ENCODE data around the gene SLC22A5. TPM values are rescaled to one million over a fixed set of nuclear protein-coding genes. Genes with fewer than 3 reads are reported as not detected.

SLC22A5 gene
- total and polyA plus RNA-seq, 2 donors (not counting 3 experiments of a cell fraction or from before 2014, with no cell fraction given): 3.6 to 9.3 TPM

GRCh38 chr5:132392411-132392810, 22.9 kb downstream of the SLC22A5 start:
- Histone ChIP-seq H3K4me2 (ENCODE audit: insufficient read depth, low read length) (no peak overlapping the region), H3K27ac (ENCODE audit: insufficient read depth, low read depth, low read length) (no peak overlapping the region), H3K4me3 (replicated peaks in 1 of 3; ENCODE audit: insufficient read depth in 1 of 3, low read depth in 1 of 3, low read length in 3 of 3) (no peak overlapping the region), H3K79me2 (ENCODE audit: control insufficient read depth, insufficient read depth, low read length) (no peaks in the 10 kb centered on the region), H3K9ac (replicated peaks; ENCODE audit: extremely low read depth, insufficient read depth, low read length) (no peak overlapping the region), H3K9me3 (replicated peaks; ENCODE audit: control insufficient read depth, insufficient read depth, low read length) (no peaks in the 10 kb centered on the region), H2AFZ (ENCODE audit: low read depth, low read length) (no peak overlapping the region), H3K36me3 (ENCODE audit: control insufficient read depth in 2 of 2, extremely low read depth in 1 of 2, insufficient read depth in 2 of 2, low read length in 2 of 2) (no peaks in the 10 kb centered on the region), H4K20me1 (replicated peaks; ENCODE audit: control insufficient read depth, extremely low read depth, insufficient read depth, low read length) (no peaks in the 10 kb centered on the region), H3K4me1 (ENCODE audit: control insufficient read depth, extremely low read depth, insufficient read depth, low read length) (peaks cover 32% of the 10 kb centered on the region), H3K27me3 (ENCODE audit: control insufficient read depth in 2 of 2, insufficient read depth in 2 of 2, low read length in 2 of 2) (no peaks in the 10 kb centered on the region), H3K9me1 (replicated peaks; ENCODE audit: control insufficient read depth, extremely low read depth, insufficient read depth, low read length) (no peaks in the 10 kb centered on the region)
- intact Hi-C loops (cut with micrococcal nuclease) (no loop called here), dilution Hi-C loops (cut with MboI; ENCODE audit: extremely low pct_ligation_motif_present, low sequenced_read_pairs) (no loop called here)
- ChIA-PET POLR2A (no interaction called here), CTCF (no interaction called here)
- BruUV-seq (replicated peaks): no TSS peak
- FAIRE-seq (no peak), DNase-seq (ENCODE audit: low read depth, low spot score) (no peak)
- TF ChIP-seq POLR2A (IDR thresholded peaks at IDR 0.05; ENCODE audit: low read depth, low read length) (no peak), CTCF (IDR thresholded peaks at IDR 0.05; ENCODE audit: extremely low read depth in 1 of 2, insufficient read depth in 1 of 2, low read depth in 1 of 2, low read length in 2 of 2) (no peak), POLR2AphosphoS5 (IDR thresholded peaks at IDR 0.05; ENCODE audit: insufficient read depth, low read depth, low read length) (no peak), MYC (IDR thresholded peaks at IDR 0.05; ENCODE audit: low read depth, low read length) (no peak), FOS (IDR thresholded peaks at IDR 0.05; ENCODE audit: borderline replicate concordance, insufficient read depth, low read length) (no peak), MAX (IDR thresholded peaks at IDR 0.05; ENCODE audit: insufficient read depth, insufficient read length) (no peak), JUN (IDR thresholded peaks at IDR 0.05; ENCODE audit: borderline replicate concordance, insufficient read depth, insufficient read length, low read depth) (no peak), EZH2 (IDR thresholded peaks at IDR 0.05; ENCODE audit: borderline replicate concordance, low read depth, low read length, severe bottlenecking) (no peak), GATA2 (IDR thresholded peaks at IDR 0.05; ENCODE audit: insufficient read depth, insufficient read length, low read depth, low read length) (no peak)
